ENCODE results near the gene MFN2.

- TF ChIP-seq POLR2A (IDR thresholded peaks at IDR 0.05): no peak
- no peak for TF ChIP-seq POLR2AphosphoS5 (IDR thresholded peaks at IDR 0.05)
- no peak for TF ChIP-seq CTCF (IDR thresholded peaks at IDR 0.05)
These were observed 41.3 kb upstream of the MFN2 start for GRCh38 chr1:11938722-11939526.

All from transverse colon (tissue), 4 donors.